ENCODE data around the gene CDKN2AIPNL. TPM values are rescaled to one million over a fixed set of nuclear protein-coding genes. Genes with fewer than 3 reads are reported as not detected.
"Not testable (repeated sequence)": the region's sequence is repeated elsewhere in the genome, so short reads cannot be mapped to it uniquely, and the experiment has no call there.

The CDKN2AIPNL gene
- total RNA-seq, 2 experiments from 2014 or later: 12.8 to 15.5 TPM

- Mint-ChIP-seq H3K27ac (no peak overlapping the region), H3K9me3 (no peaks in the 10 kb centered on the region), H3K36me3 (ENCODE audit: low read depth) (peaks cover 89% of the 10 kb centered on the region), H3K4me3 (no peak overlapping the region), H3K27me3 (no peaks in the 10 kb centered on the region), H3K4me1 (ENCODE audit: low read depth) (peaks cover 5% of the 10 kb centered on the region)
- no peak overlapping the region for H3K27ac ChIP-seq (ENCODE audit: low read depth in 1 of 2, low read length in 2 of 2)
- H3K9me3 ChIP-seq (ENCODE audit: control insufficient read depth in 1 of 2, insufficient read depth in 1 of 2, low read length in 2 of 2): no peaks in the 10 kb centered on the region
- H3K4me1 ChIP-seq (ENCODE audit: insufficient read depth, low read length): no peaks in the 10 kb centered on the region
- ATAC-seq (ENCODE audit: poor library complexity) (no peak), DNase-seq (no peak)
- ChIA-PET POLR2A (interaction anchor here (0.7 to 3.3 kb wide), 4 partner anchors 8 to 131 kb away, joined by 3 to 16 read pairs (median 6); partner anchors contain the start of gene UBE2B), CTCF (no interaction called here)
- H3K36me3 ChIP-seq (ENCODE audit: insufficient read depth, low read length): peaks cover 88% of the 10 kb centered on the region
- H3K4me3 ChIP-seq (ENCODE audit: low read length): no peak overlapping the region
- TF ChIP-seq, protein P1, sequence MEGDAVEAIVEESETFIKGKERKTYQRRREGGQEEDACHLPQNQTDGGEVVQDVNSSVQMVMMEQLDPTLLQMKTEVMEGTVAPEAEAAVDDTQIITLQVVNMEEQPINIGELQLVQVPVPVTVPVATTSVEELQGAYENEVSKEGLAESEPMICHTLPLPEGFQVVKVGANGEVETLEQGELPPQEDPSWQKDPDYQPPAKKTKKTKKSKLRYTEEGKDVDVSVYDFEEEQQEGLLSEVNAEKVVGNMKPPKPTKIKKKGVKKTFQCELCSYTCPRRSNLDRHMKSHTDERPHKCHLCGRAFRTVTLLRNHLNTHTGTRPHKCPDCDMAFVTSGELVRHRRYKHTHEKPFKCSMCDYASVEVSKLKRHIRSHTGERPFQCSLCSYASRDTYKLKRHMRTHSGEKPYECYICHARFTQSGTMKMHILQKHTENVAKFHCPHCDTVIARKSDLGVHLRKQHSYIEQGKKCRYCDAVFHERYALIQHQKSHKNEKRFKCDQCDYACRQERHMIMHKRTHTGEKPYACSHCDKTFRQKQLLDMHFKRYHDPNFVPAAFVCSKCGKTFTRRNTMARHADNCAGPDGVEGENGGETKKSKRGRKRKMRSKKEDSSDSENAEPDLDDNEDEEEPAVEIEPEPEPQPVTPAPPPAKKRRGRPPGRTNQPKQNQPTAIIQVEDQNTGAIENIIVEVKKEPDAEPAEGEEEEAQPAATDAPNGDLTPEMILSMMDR (IDR thresholded peaks at IDR 0.05): no peak
- H3K27me3 ChIP-seq (ENCODE audit: control insufficient read depth in 1 of 2, insufficient read depth in 2 of 2, low read length in 2 of 2): no peaks in the 10 kb centered on the region
- intact Hi-C loops (cut with DNase I, micrococcal nuclease): no loop called here
Measured at GRCh38 chr5:134392301-134392700, 19.4 kb downstream of the CDKN2AIPNL start.

DNA sequence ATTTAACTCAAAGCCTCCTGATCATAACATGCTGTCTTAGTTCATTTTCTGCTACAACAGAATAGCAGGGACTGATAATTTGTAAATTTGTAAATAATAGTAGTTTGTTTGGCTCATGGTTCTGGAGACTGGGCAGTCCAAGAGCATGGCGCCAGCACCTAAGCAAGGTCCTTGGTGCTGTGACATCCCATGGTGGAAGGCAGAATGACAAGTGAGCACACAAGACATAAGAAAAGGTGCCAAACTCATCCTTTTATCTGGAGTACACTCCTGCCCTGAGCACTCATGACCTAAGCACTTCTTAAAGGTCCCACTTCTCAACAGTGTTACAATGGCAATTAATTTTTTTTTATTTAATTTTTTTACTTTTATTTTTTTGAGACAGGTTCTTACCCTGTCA lies 24.2 kb downstream of the CDKN2AIPNL start:
- intact Hi-C loops (cut with DNase I, micrococcal nuclease): no loop called here
- DNase-seq (no peak), ATAC-seq (ENCODE audit: poor library complexity) (no peak)
- H3K27ac Mint-ChIP-seq: no peak overlapping the region
- peaks cover 12% of the 10 kb centered on the region for H3K4me1 Mint-ChIP-seq (ENCODE audit: low read depth)
- no peaks in the 10 kb centered on the region for H3K4me1 ChIP-seq (ENCODE audit: insufficient read depth, low read length)
- H3K27ac ChIP-seq (ENCODE audit: low read depth in 1 of 2, low read length in 2 of 2): no peak overlapping the region
- H3K36me3 Mint-ChIP-seq (ENCODE audit: low read depth): peaks cover 89% of the 10 kb centered on the region
- no peak overlapping the region for H3K4me3 ChIP-seq (ENCODE audit: low read length)
- POLR2A ChIA-PET: no interaction called here
- no peaks in the 10 kb centered on the region for H3K9me3 Mint-ChIP-seq
- CTCF ChIA-PET: interaction anchor here (0.9 to 1.0 kb wide), 2 partner anchors 70 to 140 kb away, joined by 3 to 4 read pairs; no protein-coding TSS in a partner anchor
- no peaks in the 10 kb centered on the region for H3K27me3 ChIP-seq (ENCODE audit: control insufficient read depth in 1 of 2, insufficient read depth in 2 of 2, low read length in 2 of 2)
- H3K36me3 ChIP-seq (ENCODE audit: insufficient read depth, low read length): peaks cover 85% of the 10 kb centered on the region
- no peaks in the 10 kb centered on the region for H3K9me3 ChIP-seq (ENCODE audit: control insufficient read depth in 1 of 2, insufficient read depth in 1 of 2, low read length in 2 of 2)
- no peak overlapping the region for H3K4me3 Mint-ChIP-seq
- TF ChIP-seq, protein P1 (IDR thresholded peaks at IDR 0.05): no peak
- H3K27me3 Mint-ChIP-seq: no peaks in the 10 kb centered on the region

DNA sequence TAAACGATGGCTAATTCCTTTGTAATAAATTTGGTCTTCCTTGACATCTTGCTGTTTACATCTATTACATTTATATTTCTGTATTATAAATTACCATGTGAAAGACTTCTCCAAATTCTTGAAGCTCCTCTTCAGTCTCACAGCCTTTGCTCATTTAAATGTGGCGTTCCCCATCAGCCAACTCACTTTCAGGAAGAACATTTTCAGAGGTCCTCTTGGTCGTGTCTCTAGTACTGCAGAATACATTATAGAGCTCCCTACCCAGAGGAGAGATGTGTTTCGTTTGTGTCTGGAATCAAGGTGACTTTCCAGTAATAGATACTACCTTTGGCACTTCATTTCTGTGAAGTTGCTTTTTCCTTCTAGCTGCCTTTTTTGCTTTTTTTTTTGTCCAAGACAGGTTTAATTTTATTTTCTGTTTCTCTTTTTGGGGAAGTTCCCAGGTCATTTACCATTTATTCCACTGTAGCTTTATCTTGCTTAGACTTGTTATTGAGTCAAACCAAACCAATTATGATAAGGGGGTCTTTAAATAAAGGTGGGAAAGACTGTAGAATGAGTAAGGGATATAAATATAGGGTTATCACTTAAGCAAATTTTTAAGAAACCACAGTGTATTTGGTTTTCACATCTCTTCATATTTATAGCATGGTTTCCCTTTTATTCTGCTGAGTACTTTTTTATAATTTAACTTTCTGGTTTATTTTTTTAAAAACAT lies 27.5 kb downstream of the CDKN2AIPNL start:
- Histone ChIP-seq H3K4me1 (ENCODE audit: insufficient read depth, low read length) (peaks cover 7% of the 10 kb centered on the region), H3K4me3 (ENCODE audit: low read length) (no peak overlapping the region), H3K36me3 (ENCODE audit: insufficient read depth, low read length) (peaks cover 79% of the 10 kb centered on the region), H3K27me3 (ENCODE audit: control insufficient read depth in 1 of 2, insufficient read depth in 2 of 2, low read length in 2 of 2) (no peaks in the 10 kb centered on the region), H3K27ac (ENCODE audit: low read depth in 1 of 2, low read length in 2 of 2) (no peak overlapping the region), H3K9me3 (ENCODE audit: control insufficient read depth in 1 of 2, insufficient read depth in 1 of 2, low read length in 2 of 2) (no peaks in the 10 kb centered on the region)
- ATAC-seq (ENCODE audit: poor library complexity) (no peak), DNase-seq (no peak)
- peaks cover 90% of the 10 kb centered on the region for H3K36me3 Mint-ChIP-seq (ENCODE audit: low read depth)
- H3K27me3 Mint-ChIP-seq: no peaks in the 10 kb centered on the region
- ChIA-PET CTCF (interaction anchor here (0.6 to 1.3 kb wide), 5 partner anchors 13 to 563 kb away, joined by 3 to 4 read pairs (median 3); partner anchors contain the start of gene UBE2B), POLR2A (interaction anchor here (1.5 kb wide), 1 partner anchor 12 kb away, joined by 8 read pairs; the partner anchor contains the start of gene UBE2B)
- intact Hi-C loops (cut with DNase I, micrococcal nuclease): no loop called here
- H3K4me1 Mint-ChIP-seq (ENCODE audit: low read depth): peaks cover 28% of the 10 kb centered on the region
- TF ChIP-seq, protein P1 (IDR thresholded peaks at IDR 0.05): no peak
- no peaks in the 10 kb centered on the region for H3K9me3 Mint-ChIP-seq
- peak overlapping the region; percentile 39 for H3K27ac Mint-ChIP-seq
- H3K4me3 Mint-ChIP-seq: no peak overlapping the region

GRCh38 chr5:134382204-134382603 lies 29.5 kb downstream of the CDKN2AIPNL start:
- H3K9me3 Mint-ChIP-seq; intact Hi-C loops (cut with DNase I, micrococcal nuclease); H3K9me3 ChIP-seq (ENCODE audit: control insufficient read depth in 1 of 2, insufficient read depth in 1 of 2, low read length in 2 of 2); H3K4me3 Mint-ChIP-seq; DNase-seq; H3K27me3 ChIP-seq (ENCODE audit: control insufficient read depth in 1 of 2, insufficient read depth in 2 of 2, low read length in 2 of 2); H3K27ac ChIP-seq (ENCODE audit: low read depth in 1 of 2, low read length in 2 of 2); H3K27ac Mint-ChIP-seq; H3K27me3 Mint-ChIP-seq; H3K4me1 ChIP-seq (ENCODE audit: insufficient read depth, low read length); ATAC-seq (ENCODE audit: poor library complexity); H3K4me3 ChIP-seq (ENCODE audit: low read length): not testable (repeated sequence)
- POLR2A ChIA-PET: interaction anchor here (2.5 kb wide), 1 partner anchor 10 kb away, joined by 16 read pairs; the partner anchor contains the start of gene UBE2B
- H3K36me3 ChIP-seq (ENCODE audit: insufficient read depth, low read length): peaks cover 75% of the 10 kb centered on the region
- CTCF ChIA-PET: interaction anchor here (1.0 to 3.1 kb wide), 2 partner anchors 19 to 205 kb away, joined by 3 to 8 read pairs; no protein-coding TSS in a partner anchor
- H3K4me1 Mint-ChIP-seq (ENCODE audit: low read depth): peaks cover 43% of the 10 kb centered on the region
- peaks cover 88% of the 10 kb centered on the region for H3K36me3 Mint-ChIP-seq (ENCODE audit: low read depth)
